Activated CD4-positive, alpha-beta T cell treated with anti-CD3 and anti-CD28 coated beads, Interleukin-2, Interleukin-4, amounts not matched to agents 100 ng/mL and 50 ng/mL, durations not matched to agents 16 hours and 8 hours (primary cell): ENCODE results near the gene CBX2.

Experiments
- DNase-seq: peaks from one replicate; pipeline ENCODE4 v3.0.0-alpha.2; 2020; ENCODE audit warnings: low spot score

The CBX2 gene

GRCh38 chr17:79777894-79778503 lies at the start of gene CBX2:
Gene CBX2, plus strand, starts transcription at chr17:79778148. Its CDS starts 88 bp downstream, at chr17:79778236.
- peak; percentile 76 for DNase-seq

- DNase-seq: peak; percentile 94
Observed at GRCh38 chr17:79728169-79728907, 49.6 kb upstream of the CBX2 start.

- no peak for DNase-seq
Observed at GRCh38 chr17:79728908-79729471, 49.0 kb upstream of the CBX2 start.

GRCh38 chr17:79729761-79730160 lies 48.2 kb upstream of the CBX2 start:
- DNase-seq: no peak

GRCh38 chr17:79730437-79730768 lies 47.5 kb upstream of the CBX2 start:
- no peak for DNase-seq

- DNase-seq: no peak
Observed at GRCh38 chr17:79730769-79731483, 47.0 kb upstream of the CBX2 start, which contains the start of gene ENPP7. Gene ENPP7, plus strand, starts transcription at chr17:79730943. Its CDS starts 197 bp downstream, at chr17:79731140.

- no peak for DNase-seq
Observed at GRCh38 chr17:79732254-79732653, 45.7 kb upstream of the CBX2 start.

- DNase-seq: peak; percentile 17
Observed at GRCh38 chr17:79732804-79733691, 44.9 kb upstream of the CBX2 start.

- DNase-seq: no peak
Observed at GRCh38 chr17:79733692-79734070, 44.3 kb upstream of the CBX2 start.

GRCh38 chr17:79735096-79735495 lies 42.9 kb upstream of the CBX2 start:
- DNase-seq: no peak

- DNase-seq: no peak
Observed at GRCh38 chr17:79737046-79737921, 40.7 kb upstream of the CBX2 start.

GRCh38 chr17:79737922-79738578 lies 39.9 kb upstream of the CBX2 start:
- DNase-seq: no peak

GRCh38 chr17:79738643-79739042 lies 39.3 kb upstream of the CBX2 start:
- DNase-seq: no peak

- DNase-seq: no peak
Observed at GRCh38 chr17:79739148-79740062, 38.5 kb upstream of the CBX2 start.

GRCh38 chr17:79740413-79740812 lies 37.5 kb upstream of the CBX2 start:
- no peak for DNase-seq

- DNase-seq: no peak
Observed at GRCh38 chr17:79741401-79741750, 36.6 kb upstream of the CBX2 start.

GRCh38 chr17:79741751-79742588 lies 36.0 kb upstream of the CBX2 start:
- peak; percentile 63 for DNase-seq

- DNase-seq: no peak
Observed at GRCh38 chr17:79742589-79742918, 35.4 kb upstream of the CBX2 start.
